LNCAP (cell line): Measurements from ENCODE around the gene C1QL1.

Experiments
- CTCF ChIP-seq: fragments of 450-650 bp; IDR thresholded peaks from 2 replicates; pipeline ENCODE4 v1.5.1; 2017; ENCODE audit warnings: mild to moderate bottlenecking

The C1QL1 gene

GRCh38 chr17:44940317-44940716, 27.8 kb downstream of the C1QL1 start:
- TF ChIP-seq CTCF: no peak

GRCh38 chr17:44935116-44935515, 33.0 kb downstream of the C1QL1 start:
- TF ChIP-seq CTCF: no peak

- no peak for TF ChIP-seq CTCF
These were observed 33.4 kb downstream of the C1QL1 start for GRCh38 chr17:44934745-44935105.

GRCh38 chr17:44933824-44934744, 34.0 kb downstream of the C1QL1 start:
- no peak for TF ChIP-seq CTCF

- no peak for TF ChIP-seq CTCF
These were observed 35.4 kb downstream of the C1QL1 start for GRCh38 chr17:44932787-44933097.

- no peak for TF ChIP-seq CTCF
These were observed 35.9 kb downstream of the C1QL1 start for GRCh38 chr17:44932096-44932786.

- TF ChIP-seq CTCF: no peak
These were observed 36.7 kb downstream of the C1QL1 start for GRCh38 chr17:44931376-44931775.
